ENCODE data around the gene ZSCAN31. TPM values are rescaled to one million over a fixed set of nuclear protein-coding genes. Genes with fewer than 3 reads are reported as not detected.

The ZSCAN31 gene
- total and polyA plus RNA-seq, 9 of the 15 experiments (the other 6 are each of a cell fraction or from before 2014, with no cell fraction given) = 3.9 to 12.1 (median 7.0) TPM

- TF ChIP-seq, protein P1, sequence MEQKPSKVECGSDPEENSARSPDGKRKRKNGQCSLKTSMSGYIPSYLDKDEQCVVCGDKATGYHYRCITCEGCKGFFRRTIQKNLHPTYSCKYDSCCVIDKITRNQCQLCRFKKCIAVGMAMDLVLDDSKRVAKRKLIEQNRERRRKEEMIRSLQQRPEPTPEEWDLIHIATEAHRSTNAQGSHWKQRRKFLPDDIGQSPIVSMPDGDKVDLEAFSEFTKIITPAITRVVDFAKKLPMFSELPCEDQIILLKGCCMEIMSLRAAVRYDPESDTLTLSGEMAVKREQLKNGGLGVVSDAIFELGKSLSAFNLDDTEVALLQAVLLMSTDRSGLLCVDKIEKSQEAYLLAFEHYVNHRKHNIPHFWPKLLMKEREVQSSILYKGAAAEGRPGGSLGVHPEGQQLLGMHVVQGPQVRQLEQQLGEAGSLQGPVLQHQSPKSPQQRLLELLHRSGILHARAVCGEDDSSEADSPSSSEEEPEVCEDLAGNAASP (IDR thresholded peaks at IDR 0.05) = no peak
- no peak for TF ChIP-seq ZNF140 (CRISPR knock-in tag; IDR thresholded peaks at IDR 0.05)
- TF ChIP-seq ZNF316 (IDR thresholded peaks at IDR 0.05) = peak; percentile 67
- TF ChIP-seq ZNF224 (CRISPR knock-in tag; IDR thresholded peaks at IDR 0.05) = no peak
- no peak for TF ChIP-seq ZNF551 (CRISPR knock-in tag; IDR thresholded peaks at IDR 0.05)
- 0 out of 4 replicates have a peak, but pooled peaks of 1 of the 2 experiments have one; percentile 10 for TF ChIP-seq SRF (CRISPR knock-in tag; IDR thresholded peaks at IDR 0.05)
- no peak for TF ChIP-seq ETV6 (IDR thresholded peaks at IDR 0.05; ENCODE audit: borderline replicate concordance in 1 of 2, low read depth in 2 of 2, low read length in 1 of 2)
- TF ChIP-seq ETV6 (CRISPR knock-in tag; IDR thresholded peaks at IDR 0.05; ENCODE audit: borderline replicate concordance) = no peak
- no peak for TF ChIP-seq OTX1 (CRISPR knock-in tag; IDR thresholded peaks at IDR 0.05)
- no peak for TF ChIP-seq MTA1 (IDR thresholded peaks at IDR 0.05; ENCODE audit: borderline replicate concordance)
- TF ChIP-seq HNRNPUL1 (IDR thresholded peaks at IDR 0.05; ENCODE audit: low read length) = no peak
- TF ChIP-seq TAF7 (tag; IDR thresholded peaks at IDR 0.05) = 0 out of 2 replicates have a peak, but pooled peaks have one; percentile 32
- TF ChIP-seq SIX5 (IDR thresholded peaks at IDR 0.05; ENCODE audit: borderline replicate concordance in 1 of 2, insufficient read depth in 1 of 2, low read depth in 1 of 2, low read length in 2 of 2) = no peak
- TF ChIP-seq BRD9 (IDR thresholded peaks at IDR 0.05; ENCODE audit: low read depth, partially characterized antibody) = peak; percentile 96
- no peak for TF ChIP-seq PTRF (tag; IDR thresholded peaks at IDR 0.05)
- TF ChIP-seq SAFB (IDR thresholded peaks at IDR 0.05; ENCODE audit: borderline replicate concordance, low read depth, low read length) = no peak
- no peak for TF ChIP-seq EGR1 (conservative IDR thresholded peaks at IDR 0.05)
- TF ChIP-seq, protein P2, sequence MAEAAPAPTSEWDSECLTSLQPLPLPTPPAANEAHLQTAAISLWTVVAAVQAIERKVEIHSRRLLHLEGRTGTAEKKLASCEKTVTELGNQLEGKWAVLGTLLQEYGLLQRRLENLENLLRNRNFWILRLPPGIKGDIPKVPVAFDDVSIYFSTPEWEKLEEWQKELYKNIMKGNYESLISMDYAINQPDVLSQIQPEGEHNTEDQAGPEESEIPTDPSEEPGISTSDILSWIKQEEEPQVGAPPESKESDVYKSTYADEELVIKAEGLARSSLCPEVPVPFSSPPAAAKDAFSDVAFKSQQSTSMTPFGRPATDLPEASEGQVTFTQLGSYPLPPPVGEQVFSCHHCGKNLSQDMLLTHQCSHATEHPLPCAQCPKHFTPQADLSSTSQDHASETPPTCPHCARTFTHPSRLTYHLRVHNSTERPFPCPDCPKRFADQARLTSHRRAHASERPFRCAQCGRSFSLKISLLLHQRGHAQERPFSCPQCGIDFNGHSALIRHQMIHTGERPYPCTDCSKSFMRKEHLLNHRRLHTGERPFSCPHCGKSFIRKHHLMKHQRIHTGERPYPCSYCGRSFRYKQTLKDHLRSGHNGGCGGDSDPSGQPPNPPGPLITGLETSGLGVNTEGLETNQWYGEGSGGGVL (CRISPR knock-in tag; IDR thresholded peaks at IDR 0.05) = no peak
- TF ChIP-seq ARHGAP35 (IDR thresholded peaks at IDR 0.05; ENCODE audit: partially characterized antibody) = no peak
- peak; percentile 41; the same call in 1 of the 2 replicates for TF ChIP-seq BCOR (IDR thresholded peaks at IDR 0.05)
- peak; percentile 46; the same call in 1 of the 2 replicates for TF ChIP-seq LEF1 (IDR thresholded peaks at IDR 0.05)
- TF ChIP-seq SMAD4 (CRISPR knock-in tag; conservative IDR thresholded peaks at IDR 0.05) = 0 out of 2 replicates have a peak, but pooled peaks have one; percentile 20
- no peak for TF ChIP-seq ZBTB8A (IDR thresholded peaks at IDR 0.05; ENCODE audit: partially characterized antibody)
- TF ChIP-seq TFAP4 (CRISPR knock-in tag; IDR thresholded peaks at IDR 0.05; ENCODE audit: borderline replicate concordance) = peak; percentile 71
These were observed 20.1 kb upstream of the ZSCAN31 start (continued) for GRCh38 chr6:28355743-28356665.

Measured in K562 (cell line).